Trophoblast cell (in vitro differentiated cells and primary cell): Measurements from ENCODE around the gene CHMP4A.

Experiments
- DNase-seq, 2 donors: peaks; one replicate each; pipeline ENCODE4 v3.0.0-alpha.2; 2016
- H2AFZ ChIP-seq: 2 replicates; pipeline ENCODE4 v1.6.1; 2013; ENCODE audit warnings: low read length, moderate library complexity, mild to moderate bottlenecking; ENCODE audit not compliant: insufficient read depth, poor library complexity
- H2AK5ac ChIP-seq: 2 replicates; pipeline ENCODE4 v1.6.1; 2013; ENCODE audit warnings: mild to moderate bottlenecking, low read length
- H2BK120ac ChIP-seq: 2 replicates; pipeline ENCODE4 v1.6.1; 2013; ENCODE audit warnings: low read length, mild to moderate bottlenecking, moderate library complexity; ENCODE audit not compliant: insufficient read depth, poor library complexity
- H2BK12ac ChIP-seq: 2 replicates; pipeline ENCODE4 v1.6.1; 2013; ENCODE audit warnings: mild to moderate bottlenecking, low read length, moderate library complexity
- H2BK5ac ChIP-seq: 2 replicates; pipeline ENCODE4 v1.6.1; 2013; ENCODE audit warnings: low read length, low read depth, moderate library complexity, mild to moderate bottlenecking; ENCODE audit not compliant: poor library complexity
- H3K14ac ChIP-seq: 2 replicates; pipeline ENCODE4 v1.6.1; 2013; ENCODE audit warnings: mild to moderate bottlenecking, low read length
- H3K18ac ChIP-seq: 2 replicates; pipeline ENCODE4 v1.6.1; 2013; ENCODE audit warnings: mild to moderate bottlenecking, low read length
- H3K23ac ChIP-seq: 2 replicates; pipeline ENCODE4 v1.6.1; 2013; ENCODE audit warnings: low read length
- H3K27ac ChIP-seq: 2 replicates; pipeline ENCODE4 v1.5.1; 2013; ENCODE audit warnings: low read depth, mild to moderate bottlenecking, inconsistent platforms, low read length, moderate library complexity
- H3K27me3 ChIP-seq: 2 replicates; pipeline ENCODE4 v1.6.1; 2013; ENCODE audit warnings: inconsistent platforms, mild to moderate bottlenecking, low read length, moderate library complexity; ENCODE audit not compliant: insufficient read depth
- H3K36me3 ChIP-seq, 2 experiments: 1 replicate in 1 of 2; 2 replicates in 1 of 2; pipeline ENCODE4 v1.6.1; 2013; ENCODE audit warnings: low read length in 2 of 2, mild to moderate bottlenecking in 2 of 2, moderate library complexity in 1 of 2; ENCODE audit not compliant: insufficient read depth in 2 of 2, control insufficient read depth in 1 of 2
- H3K4ac ChIP-seq: 2 replicates; pipeline ENCODE4 v1.6.1; 2013; ENCODE audit warnings: low read depth, mild to moderate bottlenecking, low read length, moderate library complexity
- H3K4me1 ChIP-seq, 2 experiments: 1 replicate in 1 of 2; 2 replicates in 1 of 2; pipeline ENCODE4 v1.6.1; 2013; ENCODE audit warnings: low read length in 2 of 2, mild to moderate bottlenecking in 2 of 2, moderate library complexity in 1 of 2; ENCODE audit not compliant: insufficient read depth in 2 of 2, control insufficient read depth in 1 of 2
- H3K4me2 ChIP-seq: 2 replicates; pipeline ENCODE4 v1.6.1; 2013; ENCODE audit warnings: inconsistent platforms, mild to moderate bottlenecking, low read length, moderate library complexity
- H3K4me3 ChIP-seq: 2 replicates; pipeline ENCODE4 v1.5.1; 2013; ENCODE audit warnings: mild to moderate bottlenecking, low read depth, low read length, inconsistent platforms
- H3K79me1 ChIP-seq: one replicate; pipeline ENCODE4 v1.6.1; 2013; ENCODE audit warnings: low read length
- H3K79me2 ChIP-seq: 2 replicates; pipeline ENCODE4 v1.6.1; 2013; ENCODE audit warnings: low read length, mild to moderate bottlenecking; ENCODE audit not compliant: control insufficient read depth, insufficient read depth, poor library complexity
- H3K9ac ChIP-seq: 2 replicates; pipeline ENCODE4 v1.6.1; 2013; ENCODE audit warnings: mild to moderate bottlenecking, low read length
- H3K9me3 ChIP-seq: 2 replicates; pipeline ENCODE4 v1.6.1; 2013; ENCODE audit warnings: low read depth, mild to moderate bottlenecking, control low read depth, inconsistent platforms, low read length; ENCODE audit not compliant: insufficient read depth
- H4K12ac ChIP-seq: 2 replicates; pipeline ENCODE4 v1.6.1; 2013; ENCODE audit warnings: low read depth, mild to moderate bottlenecking, low read length, moderate library complexity
- H4K8ac ChIP-seq: 2 replicates; pipeline ENCODE4 v1.6.1; 2013; ENCODE audit warnings: low read depth, mild to moderate bottlenecking, low read length, moderate library complexity
- H4K91ac ChIP-seq: one replicate; pipeline ENCODE4 v1.6.1; 2013; ENCODE audit warnings: low read depth, mild to moderate bottlenecking, low read length, moderate library complexity
- WGBS: extraction: QIAGEN DNeasy Blood & Tissue Kit; methylation state at CpG from one replicate; pipeline ENCODE4 v1.1.7; 2013; ENCODE audit warnings: missing lambda C conversion rate; ENCODE audit not compliant: insufficient read length, insufficient coverage; ENCODE audit errors: extremely low coverage; 5-methylcytosine and 5-hydroxymethylcytosine counted together

The CHMP4A gene

GRCh38 chr14:24185741-24186140 lies 27.5 kb downstream of the CHMP4A start:
- no peak overlapping the region for H3K4ac ChIP-seq
- H3K79me2 ChIP-seq, result peaks cover 4% of the 10 kb centered on the region
- no peak overlapping the region for H3K4me2 ChIP-seq
- H3K79me1 ChIP-seq, result peaks cover 4% of the 10 kb centered on the region
- peaks cover 2 to 3% of the 10 kb centered on the region in 2 experiments for H3K4me1 ChIP-seq
- H3K9me3 ChIP-seq, result no peaks in the 10 kb centered on the region
- H4K8ac ChIP-seq, result no peak overlapping the region
- no peak overlapping the region for H4K91ac ChIP-seq
- no CpG with 5 or more reads among the region's 11 CpGs for WGBS
- no peak overlapping the region for H2BK5ac ChIP-seq
- H3K14ac ChIP-seq, result no peak overlapping the region
- no peak overlapping the region for H3K23ac ChIP-seq
- H3K9ac ChIP-seq, result no peak overlapping the region
- no peak overlapping the region for H2AK5ac ChIP-seq
- no peak for DNase-seq
- no peak overlapping the region for H3K4me3 ChIP-seq
- no peak overlapping the region for H2BK12ac ChIP-seq
- H3K27ac ChIP-seq, result no peak overlapping the region
- peaks cover 54 to 73% of the 10 kb centered on the region in 2 experiments for H3K36me3 ChIP-seq
- H4K12ac ChIP-seq, result no peak overlapping the region
- H3K27me3 ChIP-seq, result no peaks in the 10 kb centered on the region
- no peak overlapping the region for H2BK120ac ChIP-seq
- H3K18ac ChIP-seq, result no peak overlapping the region
- no peak overlapping the region for H2AFZ ChIP-seq

GRCh38 chr14:24185026-24185425 lies 28.3 kb downstream of the CHMP4A start:
- H2BK120ac ChIP-seq, result no peak overlapping the region
- H4K8ac ChIP-seq, result no peak overlapping the region
- no peak overlapping the region for H3K18ac ChIP-seq
- H3K14ac ChIP-seq, result no peak overlapping the region
- DNase-seq, result no peak
- H3K27ac ChIP-seq, result no peak overlapping the region
- no peak overlapping the region for H3K4me2 ChIP-seq
- H4K12ac ChIP-seq, result no peak overlapping the region
- H3K4me3 ChIP-seq, result no peak overlapping the region
- H3K79me1 ChIP-seq, result peaks cover 4% of the 10 kb centered on the region
- no peak overlapping the region for H3K9ac ChIP-seq
- no peaks in the 10 kb centered on the region for H3K27me3 ChIP-seq
- H2BK5ac ChIP-seq, result no peak overlapping the region
- peaks cover 2 to 3% of the 10 kb centered on the region in 2 experiments for H3K4me1 ChIP-seq
- no CpG with 5 or more reads among the region's 7 CpGs for WGBS
- H3K9me3 ChIP-seq, result no peaks in the 10 kb centered on the region
- H3K4ac ChIP-seq, result no peak overlapping the region
- H3K79me2 ChIP-seq, result peaks cover 4% of the 10 kb centered on the region
- no peak overlapping the region for H4K91ac ChIP-seq
- H2AK5ac ChIP-seq, result no peak overlapping the region
- H3K23ac ChIP-seq, result no peak overlapping the region
- no peak overlapping the region for H2BK12ac ChIP-seq
- H3K36me3 ChIP-seq, result peaks cover 60 to 74% of the 10 kb centered on the region in 2 experiments
- no peak overlapping the region for H2AFZ ChIP-seq

- no CpG with 5 or more reads among the region's 19 CpGs for WGBS
- no peak overlapping the region for H3K4me2 ChIP-seq
These were observed 29.0 kb downstream of the CHMP4A start for GRCh38 chr14:24184104-24184970.

GRCh38 chr14:24183014-24183481 lies 30.2 kb downstream of the CHMP4A start:
- WGBS, result no CpG with 5 or more reads among the region's 15 CpGs
- H4K8ac ChIP-seq, result no peak overlapping the region
- no peak for DNase-seq
- H3K14ac ChIP-seq, result no peak overlapping the region
- H3K27me3 ChIP-seq, result no peaks in the 10 kb centered on the region
- no peak overlapping the region for H3K23ac ChIP-seq
- no peak overlapping the region for H4K12ac ChIP-seq
- H3K4me3 ChIP-seq, result no peak overlapping the region
- no peak overlapping the region for H2AK5ac ChIP-seq
- no peak overlapping the region for H2BK120ac ChIP-seq
- no peak overlapping the region for H2BK12ac ChIP-seq
- H3K4me1 ChIP-seq, result peaks cover 0 to 2% of the 10 kb centered on the region in 2 experiments
- H3K79me1 ChIP-seq, result no peaks in the 10 kb centered on the region
- H3K4ac ChIP-seq, result no peak overlapping the region
- peaks cover 80 to 91% of the 10 kb centered on the region in 2 experiments for H3K36me3 ChIP-seq
- H3K79me2 ChIP-seq, result no peaks in the 10 kb centered on the region
- H3K9ac ChIP-seq, result no peak overlapping the region
- H2AFZ ChIP-seq, result no peak overlapping the region
- H3K27ac ChIP-seq, result no peak overlapping the region
- no peak overlapping the region for H3K4me2 ChIP-seq
- no peak overlapping the region for H4K91ac ChIP-seq
- H2BK5ac ChIP-seq, result no peak overlapping the region
- H3K18ac ChIP-seq, result no peak overlapping the region
- no peaks in the 10 kb centered on the region for H3K9me3 ChIP-seq

More at GRCh38 chr14:24184104-24184970, 29.0 kb downstream of the CHMP4A start:
- Histone ChIP-seq H3K4ac (no peak overlapping the region), H4K12ac (no peak overlapping the region), H3K27ac (no peak overlapping the region), H4K8ac (no peak overlapping the region), H3K36me3 (peaks cover 67 to 78% of the 10 kb centered on the region in 2 experiments), H3K18ac (no peak overlapping the region), H3K79me2 (peaks cover 4% of the 10 kb centered on the region), H2BK120ac (no peak overlapping the region), H3K9ac (no peak overlapping the region), H2AFZ (no peak overlapping the region), H4K91ac (no peak overlapping the region), H3K4me1 (peaks cover 0 to 2% of the 10 kb centered on the region in 2 experiments), H2BK12ac (no peak overlapping the region), H2BK5ac (no peak overlapping the region), H3K27me3 (no peaks in the 10 kb centered on the region), H3K9me3 (no peaks in the 10 kb centered on the region), H2AK5ac (no peak overlapping the region), H3K23ac (no peak overlapping the region), H3K4me3 (no peak overlapping the region), H3K14ac (no peak overlapping the region), H3K79me1 (peaks cover 4% of the 10 kb centered on the region)
- no peak for DNase-seq
